ENCODE results near the gene SDHD. TPM values are rescaled to one million over a fixed set of nuclear protein-coding genes. Genes with fewer than 3 reads are reported as not detected.

SDHD gene
- total and polyA plus RNA-seq, 9 of the 15 experiments (the other 6 are each of a cell fraction or from before 2014, with no cell fraction given) = 150 to 1,225 (median 215) TPM

DNA sequence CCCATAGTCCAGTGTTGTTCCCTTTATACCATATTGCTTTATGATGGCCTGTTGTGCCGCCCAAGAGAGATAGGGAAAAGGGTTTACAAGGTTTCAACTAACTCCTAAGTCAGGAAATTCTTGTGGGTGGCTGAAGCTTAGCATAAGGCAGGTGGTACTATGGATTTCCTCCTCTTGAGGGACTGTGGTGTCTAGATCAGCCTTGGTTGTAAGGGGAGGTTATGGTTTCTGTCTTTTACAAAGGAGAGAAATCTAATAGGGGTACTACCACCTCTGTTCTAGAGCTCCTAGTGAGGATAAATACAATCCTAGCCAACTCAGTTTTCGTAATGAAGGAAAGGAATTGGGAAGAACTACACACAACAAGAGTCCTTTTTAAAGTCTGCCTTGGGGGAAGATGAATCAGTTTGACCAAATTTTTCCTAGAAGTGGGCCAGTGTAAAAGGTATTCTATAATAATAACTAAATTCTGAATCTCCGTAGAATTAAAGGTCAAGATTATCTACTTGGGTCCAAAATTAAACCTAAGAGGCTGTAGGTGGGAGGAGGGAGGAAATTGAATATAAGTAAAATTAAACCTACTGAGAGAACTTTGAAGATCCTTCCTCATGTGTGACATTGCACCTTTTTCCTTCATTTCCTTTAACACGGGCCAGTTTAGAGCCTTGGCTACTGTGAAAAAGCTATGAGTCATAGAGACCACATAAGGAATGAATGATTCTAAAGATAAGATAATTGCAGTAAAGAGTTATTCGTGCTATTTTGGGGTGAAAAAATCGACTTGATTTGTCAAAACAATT is 44.3 kb upstream of the SDHD start:
- H3K9ac ChIP-seq (ENCODE audit: insufficient read depth in 1 of 2, low read depth in 2 of 2, low read length in 2 of 2) = peak overlapping the region in 1 of 2 experiments; percentile 27; a peak in 2 of 4 replicates
- FAIRE-seq (peak; percentile 60), ATAC-seq (peak; percentile 85), DNase-seq (ENCODE audit: extremely low read depth in 1 of 4, low spot score in 3 of 4) (peak; percentile 27 to 70 (median 44))
- H3K4me1 ChIP-seq (replicated peaks in 1 of 2; ENCODE audit: control insufficient read depth in 2 of 2, insufficient read depth in 2 of 2, low read length in 2 of 2) = peaks cover 8 to 46% of the 10 kb centered on the region in 2 experiments
- H3K4me2 ChIP-seq (ENCODE audit: insufficient read depth, low read length) = peak overlapping the region; percentile 28; the same call in 1 of the 2 replicates
- no peaks in the 10 kb centered on the region for H3K9me1 ChIP-seq (ENCODE audit: control insufficient read depth, insufficient read depth, low read length)
- in situ Hi-C loops (cut with MboI) = no loop called here
- peak overlapping the region; percentile 79 for H3K27ac ChIP-seq (ENCODE audit: extremely low read depth, low read depth, low read length)
- 16% methylated on average over 6 of the region's 6 CpGs for WGBS (ENCODE audit: insufficient coverage, low coverage, missing lambda C conversion rate)
- no TSS peak for BruUV-seq (replicated peaks)
- intact Hi-C loops (cut with micrococcal nuclease) = no loop called here
- no peak overlapping the region for H3K4me3 ChIP-seq
- ChIA-PET POLR2A (interaction anchor here (0.7 to 2.2 kb wide), 7 partner anchors 9 to 282 kb away, joined by 3 to 10 read pairs (median 3); partner anchors contain the start of genes SDHD and TIMM8B), CTCF (ENCODE audit: low intra/inter-chr PET ratio) (no interaction called here)
- H3K79me2 ChIP-seq (ENCODE audit: control insufficient read depth, insufficient read depth, low read length) = peaks cover 50% of the 10 kb centered on the region
- H3K9me3 ChIP-seq (replicated peaks; ENCODE audit: control insufficient read depth, insufficient read depth, low read depth, low read length) = no peaks in the 10 kb centered on the region
- H3K27me3 ChIP-seq (ENCODE audit: control insufficient read depth in 2 of 2, insufficient read depth in 2 of 2, low read length in 2 of 2) = no peaks in the 10 kb centered on the region
- H2AFZ ChIP-seq (ENCODE audit: low read depth, low read length) = no peak overlapping the region
- H4K20me1 ChIP-seq (replicated peaks; ENCODE audit: control insufficient read depth, insufficient read depth, low read length) = no peaks in the 10 kb centered on the region; the same call in 1 of the 2 replicates
- peaks cover 91% of the 10 kb centered on the region for H3K36me3 ChIP-seq (ENCODE audit: control insufficient read depth, insufficient read depth, low read length)
- TF ChIP-seq CUX1 (CRISPR knock-in tag; IDR thresholded peaks at IDR 0.05) = no peak
- 0 out of 2 replicates have a peak, but pooled peaks have one; percentile 22 for TF ChIP-seq EP400 (IDR thresholded peaks at IDR 0.05)
- peak; percentile 50; the same call in 1 of the 2 replicates for TF ChIP-seq MAFG (tag; conservative IDR thresholded peaks at IDR 0.05)
- peak; percentile 43; the same call in 1 of the 2 replicates for TF ChIP-seq MAFK (IDR thresholded peaks at IDR 0.05; ENCODE audit: low read length)
- TF ChIP-seq POLR2AphosphoS5 (IDR thresholded peaks at IDR 0.05; ENCODE audit: control insufficient read depth, insufficient read depth, low read depth, low read length) = no peak
- TF ChIP-seq ZNF316 (IDR thresholded peaks at IDR 0.05) = peak; percentile 50; the same call in 1 of the 2 replicates
- 0 out of 2 replicates have a peak, but pooled peaks have one; percentile 25 for TF ChIP-seq ZNF197 (CRISPR knock-in tag; IDR thresholded peaks at IDR 0.05; ENCODE audit: low read depth)
- TF ChIP-seq NBN (IDR thresholded peaks at IDR 0.05; ENCODE audit: low read depth) = peak; percentile 41; the same call in 1 of the 2 replicates
- TF ChIP-seq ZNF589 (CRISPR knock-in tag; IDR thresholded peaks at IDR 0.05; ENCODE audit: low read depth) = 0 out of 2 replicates have a peak, but pooled peaks have one; percentile 34
- TF ChIP-seq RCOR1 (IDR thresholded peaks at IDR 0.05; ENCODE audit: borderline replicate concordance in 1 of 2, low read depth in 2 of 2, low read length in 2 of 2) = peak in 1 of 2 experiments; percentile 57; a peak in 1 of 4 replicates
- peak; percentile 96 for TF ChIP-seq SMARCE1 (IDR thresholded peaks at IDR 0.05)
- no peak for TF ChIP-seq CEBPG (CRISPR knock-in tag; IDR thresholded peaks at IDR 0.05)
- no peak for TF ChIP-seq CEBPG (tag; conservative IDR thresholded peaks at IDR 0.05 in 1 of 2, IDR thresholded peaks at IDR 0.05 in 1 of 2)
- TF ChIP-seq SMARCA4 (IDR thresholded peaks at IDR 0.05) = peak; percentile 96
- TF ChIP-seq MAZ (CRISPR knock-in tag; conservative IDR thresholded peaks at IDR 0.05 in 1 of 2, IDR thresholded peaks at IDR 0.05 in 1 of 2) = 0 out of 4 replicates have a peak, but pooled peaks of 1 of the 2 experiments have one; percentile 9
- no peak for TF ChIP-seq TBP (optimal IDR thresholded peaks at IDR 0.05; ENCODE audit: low read depth, low read length)
- TF ChIP-seq CBFA2T3 (IDR thresholded peaks at IDR 0.05) = peak; percentile 31; the same call in 1 of the 2 replicates

Data from K562 (cell line).